PC-3 (cell line): ENCODE data around the gene TLNRD1.

Source experiments
- EZH2 ChIP-seq: fragments of 300-600 bp; sonication (generic); IDR thresholded peaks from one replicate; pipeline ENCODE4 v1.6.1; 2017; ENCODE audit warnings: antibody characterized with exemption, mild to moderate bottlenecking, low read length; ENCODE audit not compliant: unreplicated experiment
- EZH2phosphoT487 ChIP-seq: fragments of 300-600 bp; sonication (generic); IDR thresholded peaks from 2 replicates; pipeline ENCODE4 v1.6.1; 2018; ENCODE audit warnings: mild to moderate bottlenecking, antibody characterized with exemption, low read length, borderline replicate concordance
- TF ChIP-seq, protein P1 (sequence below): fragments of 300-600 bp; sonication (generic); conservative IDR thresholded peaks from 2 replicates; pipeline ENCODE4 v1.5.1; 2017; ENCODE audit warnings: antibody characterized with exemption, low read depth, mild to moderate bottlenecking, low read length

DNA sequence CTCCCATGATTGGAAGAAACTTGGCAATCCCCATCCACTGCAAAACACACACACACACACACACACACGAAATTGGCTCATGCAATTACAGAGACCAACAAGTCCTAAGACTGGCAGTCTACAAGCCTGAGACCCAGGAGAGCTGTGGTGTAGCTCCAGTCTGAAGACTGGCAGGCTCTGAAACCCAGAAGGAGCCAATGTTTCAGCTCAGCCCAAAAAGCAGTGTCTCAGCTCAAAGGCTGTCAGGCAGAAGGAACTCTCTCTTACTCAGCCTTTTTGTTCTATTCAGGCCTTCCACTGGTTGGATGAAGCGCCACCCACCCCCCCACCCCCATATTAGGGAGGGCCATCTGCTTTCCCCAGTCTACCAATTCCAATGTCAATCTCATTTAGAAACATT is 43.2 kb upstream of the TLNRD1 start:
- TF ChIP-seq, protein P1, sequence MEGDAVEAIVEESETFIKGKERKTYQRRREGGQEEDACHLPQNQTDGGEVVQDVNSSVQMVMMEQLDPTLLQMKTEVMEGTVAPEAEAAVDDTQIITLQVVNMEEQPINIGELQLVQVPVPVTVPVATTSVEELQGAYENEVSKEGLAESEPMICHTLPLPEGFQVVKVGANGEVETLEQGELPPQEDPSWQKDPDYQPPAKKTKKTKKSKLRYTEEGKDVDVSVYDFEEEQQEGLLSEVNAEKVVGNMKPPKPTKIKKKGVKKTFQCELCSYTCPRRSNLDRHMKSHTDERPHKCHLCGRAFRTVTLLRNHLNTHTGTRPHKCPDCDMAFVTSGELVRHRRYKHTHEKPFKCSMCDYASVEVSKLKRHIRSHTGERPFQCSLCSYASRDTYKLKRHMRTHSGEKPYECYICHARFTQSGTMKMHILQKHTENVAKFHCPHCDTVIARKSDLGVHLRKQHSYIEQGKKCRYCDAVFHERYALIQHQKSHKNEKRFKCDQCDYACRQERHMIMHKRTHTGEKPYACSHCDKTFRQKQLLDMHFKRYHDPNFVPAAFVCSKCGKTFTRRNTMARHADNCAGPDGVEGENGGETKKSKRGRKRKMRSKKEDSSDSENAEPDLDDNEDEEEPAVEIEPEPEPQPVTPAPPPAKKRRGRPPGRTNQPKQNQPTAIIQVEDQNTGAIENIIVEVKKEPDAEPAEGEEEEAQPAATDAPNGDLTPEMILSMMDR, result no peak
- no peak for TF ChIP-seq EZH2
- TF ChIP-seq EZH2phosphoT487, result no peak
